ENCODE results near the gene PDE6G. TPM values are rescaled to one million over a fixed set of nuclear protein-coding genes. Genes with fewer than 3 reads are reported as not detected.
A peak's percentile ranks its signal among the peaks of the same experiment; 100 is the strongest.

The PDE6G gene
- total and polyA plus RNA-seq, 2 of the 13 experiments (the other 11 are each of a cell fraction or from before 2014, with no cell fraction given), result 1.4 to 6.7 TPM

DNA sequence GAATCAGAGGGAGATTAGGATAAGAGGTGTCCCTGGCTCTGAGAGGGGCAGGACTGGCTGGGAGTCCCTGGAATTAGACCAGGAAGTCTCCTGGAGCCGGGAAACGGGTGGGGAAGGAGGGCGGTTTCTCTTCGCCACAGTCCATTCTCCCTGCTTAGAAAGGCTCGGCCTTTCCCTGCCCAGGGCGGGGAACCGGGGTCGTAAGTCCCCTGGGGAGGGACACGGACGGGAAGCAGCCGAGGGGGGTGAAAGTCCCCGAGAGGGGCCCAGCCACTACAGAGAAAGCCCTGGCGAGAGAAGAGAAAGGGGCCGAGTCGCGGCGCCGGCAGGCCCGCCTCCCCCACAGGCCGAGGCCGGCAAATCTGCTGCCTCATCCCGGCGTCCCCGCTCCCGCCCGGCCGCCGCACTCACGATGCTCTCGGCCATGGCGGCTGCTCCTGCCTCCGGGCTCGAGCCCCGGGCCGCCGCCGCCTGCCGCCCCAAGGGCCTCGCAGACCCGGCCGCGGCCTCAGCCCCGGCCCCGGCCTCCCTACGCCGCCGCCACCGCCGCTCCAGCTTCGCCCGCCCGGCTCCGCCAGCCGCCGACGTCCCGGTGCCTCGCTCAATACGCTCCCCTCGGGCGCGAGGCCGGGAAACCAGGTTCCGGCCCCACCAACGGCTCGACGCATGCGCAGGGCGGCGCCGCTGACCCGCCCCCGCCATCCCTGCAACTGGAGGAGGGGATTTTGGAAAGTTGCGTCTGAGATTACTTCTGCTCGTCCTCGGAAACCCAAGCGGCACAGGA lies 19.6 kb downstream of the PDE6G start, which contains the start of the genes NPLOC4 and TSPAN10 (continued):
- peak; percentile 78; the same call in 1 of the 2 replicates for TF ChIP-seq RXRB (CRISPR knock-in tag; IDR thresholded peaks at IDR 0.05; ENCODE audit: borderline replicate concordance)
- TF ChIP-seq ERF (CRISPR knock-in tag; IDR thresholded peaks at IDR 0.05), result peak; percentile 97
- TF ChIP-seq, protein P1, sequence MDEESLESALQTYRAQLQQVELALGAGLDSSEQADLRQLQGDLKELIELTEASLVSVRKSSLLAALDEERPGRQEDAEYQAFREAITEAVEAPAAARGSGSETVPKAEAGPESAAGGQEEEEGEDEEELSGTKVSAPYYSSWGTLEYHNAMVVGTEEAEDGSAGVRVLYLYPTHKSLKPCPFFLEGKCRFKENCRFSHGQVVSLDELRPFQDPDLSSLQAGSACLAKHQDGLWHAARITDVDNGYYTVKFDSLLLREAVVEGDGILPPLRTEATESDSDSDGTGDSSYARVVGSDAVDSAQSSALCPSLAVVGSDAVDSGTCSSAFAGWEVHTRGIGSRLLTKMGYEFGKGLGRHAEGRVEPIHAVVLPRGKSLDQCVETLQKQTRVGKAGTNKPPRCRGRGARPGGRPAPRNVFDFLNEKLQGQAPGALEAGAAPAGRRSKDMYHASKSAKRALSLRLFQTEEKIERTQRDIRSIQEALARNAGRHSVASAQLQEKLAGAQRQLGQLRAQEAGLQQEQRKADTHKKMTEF (CRISPR knock-in tag; IDR thresholded peaks at IDR 0.05), result peak; percentile 94
- TF ChIP-seq DPF2 (CRISPR knock-in tag; IDR thresholded peaks at IDR 0.05; ENCODE audit: borderline replicate concordance, low read depth), result no peak
- TF ChIP-seq, protein P2, sequence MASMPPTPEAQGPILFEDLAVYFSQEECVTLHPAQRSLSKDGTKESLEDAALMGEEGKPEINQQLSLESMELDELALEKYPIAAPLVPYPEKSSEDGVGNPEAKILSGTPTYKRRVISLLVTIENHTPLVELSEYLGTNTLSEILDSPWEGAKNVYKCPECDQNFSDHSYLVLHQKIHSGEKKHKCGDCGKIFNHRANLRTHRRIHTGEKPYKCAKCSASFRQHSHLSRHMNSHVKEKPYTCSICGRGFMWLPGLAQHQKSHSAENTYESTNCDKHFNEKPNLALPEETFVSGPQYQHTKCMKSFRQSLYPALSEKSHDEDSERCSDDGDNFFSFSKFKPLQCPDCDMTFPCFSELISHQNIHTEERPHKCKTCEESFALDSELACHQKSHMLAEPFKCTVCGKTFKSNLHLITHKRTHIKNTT (CRISPR knock-in tag; IDR thresholded peaks at IDR 0.05), result no peak
- TF ChIP-seq, protein P3, sequence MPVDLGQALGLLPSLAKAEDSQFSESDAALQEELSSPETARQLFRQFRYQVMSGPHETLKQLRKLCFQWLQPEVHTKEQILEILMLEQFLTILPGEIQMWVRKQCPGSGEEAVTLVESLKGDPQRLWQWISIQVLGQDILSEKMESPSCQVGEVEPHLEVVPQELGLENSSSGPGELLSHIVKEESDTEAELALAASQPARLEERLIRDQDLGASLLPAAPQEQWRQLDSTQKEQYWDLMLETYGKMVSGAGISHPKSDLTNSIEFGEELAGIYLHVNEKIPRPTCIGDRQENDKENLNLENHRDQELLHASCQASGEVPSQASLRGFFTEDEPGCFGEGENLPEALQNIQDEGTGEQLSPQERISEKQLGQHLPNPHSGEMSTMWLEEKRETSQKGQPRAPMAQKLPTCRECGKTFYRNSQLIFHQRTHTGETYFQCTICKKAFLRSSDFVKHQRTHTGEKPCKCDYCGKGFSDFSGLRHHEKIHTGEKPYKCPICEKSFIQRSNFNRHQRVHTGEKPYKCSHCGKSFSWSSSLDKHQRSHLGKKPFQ (CRISPR knock-in tag; IDR thresholded peaks at IDR 0.05; ENCODE audit: insufficient replicate concordance), result no peak
- no peak for TF ChIP-seq ZNF460 (CRISPR knock-in tag; IDR thresholded peaks at IDR 0.05; ENCODE audit: borderline replicate concordance)
- no peak for TF ChIP-seq THYN1 (CRISPR knock-in tag; IDR thresholded peaks at IDR 0.05; ENCODE audit: borderline replicate concordance, low read depth)
- TF ChIP-seq MATR3 (CRISPR knock-in tag; IDR thresholded peaks at IDR 0.05), result no peak
- TF ChIP-seq ZFP36L2 (CRISPR knock-in tag; IDR thresholded peaks at IDR 0.05), result peak; percentile 72; the same call in 1 of the 2 replicates
- peak; percentile 94 for TF ChIP-seq THAP11 (CRISPR knock-in tag; IDR thresholded peaks at IDR 0.05)
- peak; percentile 91 for TF ChIP-seq SIN3B (IDR thresholded peaks at IDR 0.05; ENCODE audit: low read length)
- no peak for TF ChIP-seq ELF4 (CRISPR knock-in tag; IDR thresholded peaks at IDR 0.05; ENCODE audit: borderline replicate concordance)
- peak; percentile 84; the same call in 1 of the 2 replicates for TF ChIP-seq CBX5 (CRISPR knock-in tag; IDR thresholded peaks at IDR 0.05; ENCODE audit: borderline replicate concordance)
- TF ChIP-seq NFATC3 (CRISPR knock-in tag; IDR thresholded peaks at IDR 0.05), result no peak
- TF ChIP-seq ZSCAN31 (CRISPR knock-in tag; IDR thresholded peaks at IDR 0.05; ENCODE audit: low read depth), result peak; percentile 9; the same call in 1 of the 2 replicates
- TF ChIP-seq, protein P4, sequence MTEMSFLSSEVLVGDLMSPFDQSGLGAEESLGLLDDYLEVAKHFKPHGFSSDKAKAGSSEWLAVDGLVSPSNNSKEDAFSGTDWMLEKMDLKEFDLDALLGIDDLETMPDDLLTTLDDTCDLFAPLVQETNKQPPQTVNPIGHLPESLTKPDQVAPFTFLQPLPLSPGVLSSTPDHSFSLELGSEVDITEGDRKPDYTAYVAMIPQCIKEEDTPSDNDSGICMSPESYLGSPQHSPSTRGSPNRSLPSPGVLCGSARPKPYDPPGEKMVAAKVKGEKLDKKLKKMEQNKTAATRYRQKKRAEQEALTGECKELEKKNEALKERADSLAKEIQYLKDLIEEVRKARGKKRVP (CRISPR knock-in tag; IDR thresholded peaks at IDR 0.05), result peak in 1 of 2 experiments; percentile 63; a peak in 1 of 4 replicates
- TF ChIP-seq, protein P5, sequence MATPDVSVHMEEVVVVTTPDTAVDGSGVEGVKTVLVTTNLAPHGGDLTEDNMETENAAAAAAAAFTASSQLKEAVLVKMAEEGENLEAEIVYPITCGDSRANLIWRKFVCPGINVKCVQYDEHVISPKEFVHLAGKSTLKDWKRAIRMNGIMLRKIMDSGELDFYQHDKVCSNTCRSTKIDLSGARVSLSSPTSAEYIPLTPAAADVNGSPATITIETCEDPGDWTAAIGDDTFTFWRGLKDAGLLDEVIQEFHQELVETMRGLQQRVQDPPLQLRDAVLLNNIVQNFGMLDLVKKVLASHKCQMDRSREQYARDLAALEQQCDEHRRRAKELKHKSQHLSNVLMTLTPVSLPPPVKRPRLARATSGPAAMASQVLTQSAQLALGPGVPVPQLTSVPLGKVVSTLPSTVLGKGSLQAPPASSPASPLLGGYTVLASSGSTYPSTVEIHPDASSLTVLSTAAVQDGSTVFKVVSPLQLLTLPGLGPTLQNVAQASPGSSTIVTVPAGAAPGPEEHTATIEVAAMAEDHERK (CRISPR knock-in tag; IDR thresholded peaks at IDR 0.05; ENCODE audit: low read depth), result peak; percentile 95
- no peak for TF ChIP-seq ZFYVE20 (CRISPR knock-in tag; IDR thresholded peaks at IDR 0.05; ENCODE audit: borderline replicate concordance, low read depth)
